Body of pancreas (tissue), 4 donors: ENCODE results near the gene USP2.

Source experiments
- CTCF ChIP-seq, 7 experiments: fragments of 450-650 bp in 4 of 7; fragments of 200-600 bp in 3 of 7; sonication (generic) in 3 of 7; IDR thresholded peaks; one replicate each; pipeline ENCODE4 v1.5.1; 2016 to 2019; ENCODE audit warnings: antibody characterized with exemption in 7 of 7
- POLR2A ChIP-seq, 3 donors: fragments of 450-650 bp; IDR thresholded peaks; one replicate each; pipeline ENCODE4 v1.6.1; 2016; ENCODE audit warnings: antibody characterized with exemption in 3 of 3, mild to moderate bottlenecking in 2 of 3

GRCh38 chr11:119310682-119311052, 70.8 kb downstream of the USP2 start:
- no peak for TF ChIP-seq POLR2A (IDR thresholded peaks at IDR 0.05)
- no peak for TF ChIP-seq CTCF (IDR thresholded peaks at IDR 0.05)
